Sigmoid colon (tissue), 7 donors: ENCODE measurements around the gene RAPGEF2. TPM values are rescaled to one million over a fixed set of nuclear protein-coding genes. Genes with fewer than 3 reads are reported as not detected.
A peak's percentile ranks its signal among the peaks of the same experiment; 100 is the strongest.

Source experiments
- DNase-seq: peaks from one replicate; pipeline ENCODE4 v3.0.0-alpha.2; 2019
- H3K27ac ChIP-seq, 4 donors: fragments of 200-600 bp; sonication (generic); one replicate each; pipeline ENCODE4 v1.5.1; 2016 to 2019; ENCODE audit warnings: mild to moderate bottlenecking in 1 of 4
- H3K27me3 ChIP-seq, 3 donors: fragments of 200-600 bp; sonication (generic); one replicate each; pipeline ENCODE4 v1.5.1; 2019; ENCODE audit warnings: mild to moderate bottlenecking in 1 of 3
- H3K36me3 ChIP-seq, 4 donors: fragments of 200-600 bp; sonication (generic); one replicate each; pipeline ENCODE4 v1.5.1; 2016 to 2019
- H3K4me1 ChIP-seq, 4 donors: fragments of 200-600 bp; sonication (generic); one replicate each; pipeline ENCODE4 v1.5.1; 2017 to 2019
- H3K4me3 ChIP-seq, 4 donors: fragments of 200-600 bp; sonication (generic); one replicate each; pipeline ENCODE4 v1.5.1; 2017 to 2019; ENCODE audit warnings: mild to moderate bottlenecking in 2 of 4, moderate library complexity in 1 of 4
- H3K9me3 ChIP-seq, 4 donors: fragments of 200-600 bp in 3 of 4; sonication (generic) in 3 of 4; one replicate each; pipeline versions ENCODE4 v1.5.1 to v1.6.1; 2013 to 2019
- EP300 ChIP-seq, 4 donors: sonication (generic); formaldehyde crosslinking; IDR thresholded peaks; one replicate each; pipeline ENCODE4 v1.6.1; 2017; ENCODE audit warnings: antibody characterized with exemption in 4 of 4
- POLR2A ChIP-seq, 2 donors: fragments of 450-650 bp; IDR thresholded peaks; one replicate each; pipeline ENCODE4 v1.6.1; 2016; ENCODE audit warnings: antibody characterized with exemption in 2 of 2, mild to moderate bottlenecking in 2 of 2, moderate library complexity in 2 of 2
- POLR2AphosphoS5 ChIP-seq, 4 donors: sonication (generic); formaldehyde crosslinking; IDR thresholded peaks; one replicate each; pipeline ENCODE4 v1.6.1; 2017; ENCODE audit warnings: antibody characterized with exemption in 4 of 4
- WGBS, 2 donors: extraction: QIAGEN DNeasy Blood & Tissue Kit; methylation state at CpG; one replicate each; pipeline ENCODE4 v1.1.7; 2013; 5-methylcytosine and 5-hydroxymethylcytosine counted together
- intact Hi-C: fragments of 100-400 bp; cut with DNase I; formaldehyde crosslinking; loops from one replicate; pipeline ENCODE4 v1.15.1; 2023
- polyA plus RNA-seq, 3 donors: library from polyadenylated mRNA; stranded (reverse); fragments of 200-250 nt; gene quantifications; one replicate each; pipeline ENCODE4 v1.2.3, GENCODE V29; 2013
- total RNA-seq, 4 donors: library from RNA; depleted of rRNA; stranded (reverse); fragments of >200 nt; gene quantifications; one replicate each; pipeline ENCODE4 v1.1.0, GENCODE V29; 2016
- TF ChIP-seq, protein P1 (sequence below), 4 experiments: fragments of 450-650 bp in 3 of 4; fragments of 200-600 bp in 1 of 4; IDR thresholded peaks; one replicate each; pipeline ENCODE4 v1.5.1; 2016 to 2019; ENCODE audit warnings: antibody characterized with exemption in 4 of 4, mild to moderate bottlenecking in 3 of 4, moderate library complexity in 2 of 4
- donor health status: healthy with polysubstance abuse.
- donor health status: Bipolar disorder and iron deficiency.
- donor health status: healthy.

RAPGEF2 gene
- total and polyA plus RNA-seq, 7 donors = 7.8 to 63.1 (median 34.2) TPM

DNA sequence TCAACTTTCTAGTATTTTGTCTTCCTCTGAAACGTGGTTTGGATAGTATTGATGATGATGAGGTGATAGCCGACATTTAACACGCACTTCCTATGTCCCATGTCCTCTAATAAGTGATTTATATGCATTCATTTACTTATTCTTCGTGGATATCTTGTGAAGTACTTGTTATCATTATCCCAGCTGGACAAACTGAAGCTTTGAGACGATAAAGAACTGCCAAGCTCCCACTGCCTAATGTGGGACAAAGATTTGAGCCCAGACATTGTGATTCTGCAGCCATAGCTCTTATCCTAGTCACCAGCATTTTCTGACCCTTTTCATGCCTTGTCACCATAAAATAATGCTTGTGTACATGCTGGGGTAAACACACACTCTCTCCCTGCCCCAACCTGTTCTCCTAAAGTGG lies 92.5 kb downstream of the RAPGEF2 start:
- no peak for DNase-seq
- H3K4me1 ChIP-seq = peaks cover 0 to 9% (median 0%) of the 10 kb centered on the region in 4 donors
- TF ChIP-seq, protein P1, sequence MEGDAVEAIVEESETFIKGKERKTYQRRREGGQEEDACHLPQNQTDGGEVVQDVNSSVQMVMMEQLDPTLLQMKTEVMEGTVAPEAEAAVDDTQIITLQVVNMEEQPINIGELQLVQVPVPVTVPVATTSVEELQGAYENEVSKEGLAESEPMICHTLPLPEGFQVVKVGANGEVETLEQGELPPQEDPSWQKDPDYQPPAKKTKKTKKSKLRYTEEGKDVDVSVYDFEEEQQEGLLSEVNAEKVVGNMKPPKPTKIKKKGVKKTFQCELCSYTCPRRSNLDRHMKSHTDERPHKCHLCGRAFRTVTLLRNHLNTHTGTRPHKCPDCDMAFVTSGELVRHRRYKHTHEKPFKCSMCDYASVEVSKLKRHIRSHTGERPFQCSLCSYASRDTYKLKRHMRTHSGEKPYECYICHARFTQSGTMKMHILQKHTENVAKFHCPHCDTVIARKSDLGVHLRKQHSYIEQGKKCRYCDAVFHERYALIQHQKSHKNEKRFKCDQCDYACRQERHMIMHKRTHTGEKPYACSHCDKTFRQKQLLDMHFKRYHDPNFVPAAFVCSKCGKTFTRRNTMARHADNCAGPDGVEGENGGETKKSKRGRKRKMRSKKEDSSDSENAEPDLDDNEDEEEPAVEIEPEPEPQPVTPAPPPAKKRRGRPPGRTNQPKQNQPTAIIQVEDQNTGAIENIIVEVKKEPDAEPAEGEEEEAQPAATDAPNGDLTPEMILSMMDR (IDR thresholded peaks at IDR 0.05) = no peak
- no peak for TF ChIP-seq POLR2AphosphoS5 (IDR thresholded peaks at IDR 0.05)
- no peak for TF ChIP-seq POLR2A (IDR thresholded peaks at IDR 0.05)
- no peak for TF ChIP-seq EP300 (IDR thresholded peaks at IDR 0.05)
- H3K36me3 ChIP-seq = peaks cover 0 to 6% (median 0%) of the 10 kb centered on the region in 4 donors
- no peaks in the 10 kb centered on the region for H3K9me3 ChIP-seq
- H3K27me3 ChIP-seq = no peaks in the 10 kb centered on the region
- no peak overlapping the region for H3K27ac ChIP-seq
- WGBS, 2 donors = 77 to 82% methylated on average over 5 of the region's 5 CpGs
- no peak overlapping the region for H3K4me3 ChIP-seq
- intact Hi-C loops = no loop called here

DNA sequence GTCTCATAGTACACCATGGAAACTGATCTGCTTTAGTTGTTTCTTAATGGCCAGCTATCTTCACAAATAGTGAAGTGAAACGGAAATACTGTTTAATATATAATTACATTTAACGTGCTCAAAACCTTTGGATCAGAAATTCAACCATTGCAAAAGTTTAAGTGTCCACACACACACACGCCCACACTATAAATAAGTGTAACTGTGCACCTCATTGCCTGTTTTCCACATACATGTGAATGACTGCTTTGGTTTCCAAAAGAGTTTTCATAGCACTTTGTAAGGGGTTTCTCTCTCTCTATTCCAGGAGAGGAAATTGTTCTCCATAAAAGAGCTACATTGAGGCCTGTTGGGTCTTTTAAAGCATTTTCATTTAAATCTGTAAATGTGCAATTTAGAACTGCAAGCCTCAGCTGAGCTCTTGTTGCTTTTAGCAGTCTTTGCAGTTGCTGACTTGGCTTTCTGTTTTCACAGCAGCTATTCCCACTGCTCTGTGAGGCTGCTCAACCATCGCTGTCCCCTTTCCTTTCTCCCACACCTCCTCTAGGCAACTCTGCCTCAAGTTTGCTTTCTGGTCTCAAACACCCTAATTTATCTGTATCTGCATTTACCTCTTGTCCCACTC lies 94.5 kb downstream of the RAPGEF2 start:
- H3K36me3 ChIP-seq = peaks cover 0 to 6% (median 0%) of the 10 kb centered on the region in 4 donors

DNA sequence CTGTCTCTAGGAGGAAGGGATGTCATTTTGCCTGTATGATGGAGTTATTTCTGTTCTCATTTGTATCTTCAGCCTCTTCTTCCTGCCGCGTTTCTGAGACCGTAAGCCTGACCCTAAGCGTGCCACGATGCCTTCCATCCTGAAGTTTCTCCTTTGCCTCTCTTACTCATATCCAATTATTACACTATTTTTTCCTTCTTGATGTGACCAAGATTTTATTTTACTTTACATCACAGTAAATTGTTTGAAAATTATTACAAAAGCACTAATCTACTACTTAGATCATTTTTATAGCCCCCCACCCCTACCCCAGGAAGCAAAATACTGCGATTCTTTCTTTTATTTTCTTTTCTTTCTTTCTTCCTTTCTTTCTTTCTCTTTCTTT lies 95.0 kb downstream of the RAPGEF2 start:
- no peak overlapping the region for H3K27ac ChIP-seq
- no peaks in the 10 kb centered on the region for H3K9me3 ChIP-seq
- peaks cover 0 to 15% (median 10%) of the 10 kb centered on the region in 4 donors for H3K4me1 ChIP-seq
- intact Hi-C loops = no loop called here
- no peak for TF ChIP-seq POLR2A (IDR thresholded peaks at IDR 0.05)
- H3K4me3 ChIP-seq = no peak overlapping the region
- WGBS, 2 donors = 89 to 96% methylated on average over 6 of the region's 6 CpGs
- peaks cover 0 to 6% (median 0%) of the 10 kb centered on the region in 4 donors for H3K36me3 ChIP-seq
- no peak for DNase-seq
- H3K27me3 ChIP-seq = no peaks in the 10 kb centered on the region

More for the DNA sequence above, 94.5 kb downstream of the RAPGEF2 start:
- intact Hi-C loops = no loop called here
- H3K4me3 ChIP-seq = no peak overlapping the region
- H3K27ac ChIP-seq = no peak overlapping the region
- no peak for DNase-seq
- WGBS, 2 donors = 60 to 74% methylated on average over 4 of the region's 4 CpGs
- no peaks in the 10 kb centered on the region for H3K27me3 ChIP-seq
- H3K9me3 ChIP-seq = no peaks in the 10 kb centered on the region
- peaks cover 0 to 13% (median 6%) of the 10 kb centered on the region in 4 donors for H3K4me1 ChIP-seq
- no peak for TF ChIP-seq POLR2AphosphoS5 (IDR thresholded peaks at IDR 0.05)
- TF ChIP-seq, protein P1 (IDR thresholded peaks at IDR 0.05) = no peak
- no peak for TF ChIP-seq EP300 (IDR thresholded peaks at IDR 0.05)
- no peak for TF ChIP-seq POLR2A (IDR thresholded peaks at IDR 0.05)

DNA sequence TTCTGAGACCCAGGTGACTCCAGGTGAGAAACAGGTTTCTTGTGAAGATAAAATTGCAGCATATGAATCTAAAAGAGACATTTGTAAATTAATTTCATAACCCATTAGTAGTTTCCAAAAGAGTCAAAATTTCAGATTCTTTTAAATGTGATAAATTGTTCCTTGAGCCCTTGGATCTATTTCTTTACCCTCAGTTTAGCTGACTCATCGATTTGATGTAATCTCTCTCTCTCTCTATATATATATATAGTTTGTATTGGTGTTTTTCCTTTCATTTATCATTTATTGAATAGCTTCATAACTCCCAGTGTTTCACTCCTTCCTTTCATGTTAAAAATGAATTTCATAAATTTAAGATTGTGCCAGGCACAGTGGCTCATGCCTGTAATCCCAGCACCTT lies 96.9 kb downstream of the RAPGEF2 start:
- H3K27me3 ChIP-seq = no peaks in the 10 kb centered on the region
- 85 to 92% methylated on average over 1 of the region's 1 CpG for WGBS, 2 donors
- no peak for TF ChIP-seq POLR2A (IDR thresholded peaks at IDR 0.05)
- no peak for TF ChIP-seq POLR2AphosphoS5 (IDR thresholded peaks at IDR 0.05)
- no peaks in the 10 kb centered on the region for H3K9me3 ChIP-seq
- peaks cover 0 to 20% (median 12%) of the 10 kb centered on the region in 4 donors for H3K4me1 ChIP-seq
- H3K36me3 ChIP-seq = no peaks in the 10 kb centered on the region
- no peak for DNase-seq
- intact Hi-C loops = loop anchor here (5.0 kb wide), 1 partner anchor 478 kb away; the partner anchor contains the start of gene PPID
- no peak overlapping the region for H3K4me3 ChIP-seq
- H3K27ac ChIP-seq = no peak overlapping the region

DNA sequence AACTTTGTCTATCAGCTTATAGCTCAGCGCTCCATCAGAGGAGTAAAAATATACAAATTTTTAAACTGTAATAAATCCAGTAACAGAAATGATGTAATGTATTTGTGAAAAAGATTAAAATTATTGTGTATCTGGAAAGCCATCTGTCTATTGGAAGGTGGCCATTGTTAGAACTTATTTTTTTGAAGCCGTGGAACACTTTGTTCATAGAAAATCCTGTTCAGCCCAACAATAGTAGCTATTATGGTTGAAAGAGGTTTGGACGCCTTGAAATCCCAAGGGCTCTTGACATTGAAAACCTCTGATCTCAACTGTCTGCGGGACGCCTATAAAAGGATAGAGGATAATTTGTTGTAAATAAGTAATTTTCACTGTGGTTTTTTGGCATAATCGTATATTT lies 98.3 kb downstream of the RAPGEF2 start:
- intact Hi-C loops = loop anchor here (5.0 kb wide), 1 partner anchor 479 kb away; the partner anchor contains the start of gene PPID
- 80 to 88% methylated on average over 6 of the region's 6 CpGs for WGBS, 2 donors
- no peaks in the 10 kb centered on the region for H3K9me3 ChIP-seq
- H3K36me3 ChIP-seq = no peaks in the 10 kb centered on the region
- TF ChIP-seq EP300 (IDR thresholded peaks at IDR 0.05) = no peak
- TF ChIP-seq POLR2AphosphoS5 (IDR thresholded peaks at IDR 0.05) = no peak
- TF ChIP-seq, protein P1 (IDR thresholded peaks at IDR 0.05) = no peak
- TF ChIP-seq POLR2A (IDR thresholded peaks at IDR 0.05) = no peak
- DNase-seq = no peak
- H3K27ac ChIP-seq = peak overlapping the region in 3 of 4 donors; percentile 11 to 32 (median 29)
- H3K4me1 ChIP-seq = peaks cover 0 to 20% (median 14%) of the 10 kb centered on the region in 4 donors
- H3K27me3 ChIP-seq = no peaks in the 10 kb centered on the region
- H3K4me3 ChIP-seq = no peak overlapping the region
